ENCODE results near the gene PINLYP. TPM values are rescaled to one million over a fixed set of nuclear protein-coding genes. Genes with fewer than 3 reads are reported as not detected.

The PINLYP gene
- total RNA-seq, 1 experiment from 2014 or later: not detected

DNA sequence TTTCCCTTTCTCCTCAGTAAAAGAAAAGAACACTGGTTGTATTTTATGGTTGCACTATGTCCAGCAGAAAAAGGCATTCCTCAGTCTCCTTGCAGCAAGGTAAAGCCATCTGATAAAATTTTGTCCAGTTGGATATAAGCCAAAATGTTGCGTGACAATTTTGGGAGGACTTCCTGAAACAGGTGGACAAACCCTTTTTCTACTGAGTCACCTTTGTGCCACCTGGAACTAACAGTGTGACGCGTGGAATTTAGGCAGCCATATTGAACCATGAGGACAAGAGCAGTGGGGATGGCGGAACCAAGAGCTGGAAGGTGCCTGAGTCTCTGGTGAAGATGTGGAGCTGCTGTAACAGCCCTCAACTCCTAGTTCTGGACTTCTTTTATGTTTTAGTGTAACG, 55.9 kb downstream of the PINLYP start:
- TF ChIP-seq, protein P1, sequence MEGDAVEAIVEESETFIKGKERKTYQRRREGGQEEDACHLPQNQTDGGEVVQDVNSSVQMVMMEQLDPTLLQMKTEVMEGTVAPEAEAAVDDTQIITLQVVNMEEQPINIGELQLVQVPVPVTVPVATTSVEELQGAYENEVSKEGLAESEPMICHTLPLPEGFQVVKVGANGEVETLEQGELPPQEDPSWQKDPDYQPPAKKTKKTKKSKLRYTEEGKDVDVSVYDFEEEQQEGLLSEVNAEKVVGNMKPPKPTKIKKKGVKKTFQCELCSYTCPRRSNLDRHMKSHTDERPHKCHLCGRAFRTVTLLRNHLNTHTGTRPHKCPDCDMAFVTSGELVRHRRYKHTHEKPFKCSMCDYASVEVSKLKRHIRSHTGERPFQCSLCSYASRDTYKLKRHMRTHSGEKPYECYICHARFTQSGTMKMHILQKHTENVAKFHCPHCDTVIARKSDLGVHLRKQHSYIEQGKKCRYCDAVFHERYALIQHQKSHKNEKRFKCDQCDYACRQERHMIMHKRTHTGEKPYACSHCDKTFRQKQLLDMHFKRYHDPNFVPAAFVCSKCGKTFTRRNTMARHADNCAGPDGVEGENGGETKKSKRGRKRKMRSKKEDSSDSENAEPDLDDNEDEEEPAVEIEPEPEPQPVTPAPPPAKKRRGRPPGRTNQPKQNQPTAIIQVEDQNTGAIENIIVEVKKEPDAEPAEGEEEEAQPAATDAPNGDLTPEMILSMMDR (IDR thresholded peaks at IDR 0.05; ENCODE audit: insufficient read depth in 1 of 2, low read depth in 1 of 2, low read length in 1 of 2, severe bottlenecking in 1 of 2, unreplicated experiment in 1 of 2): no peak
- CTCF ChIA-PET: no interaction called here
- no peaks in the 10 kb centered on the region for H3K27me3 Mint-ChIP-seq (ENCODE audit: insufficient read depth, unreplicated experiment)

More for the DNA sequence above, 55.9 kb downstream of the PINLYP start:
- Histone ChIP-seq H3K4me3 (ENCODE audit: low read depth, low read length) (no peak overlapping the region), H3K27me3 (replicated peaks; ENCODE audit: control insufficient read depth, insufficient read depth, low read length) (no peaks in the 10 kb centered on the region; the same call in 1 of the 2 replicates), H3K9me3 (no peaks in the 10 kb centered on the region), H3K36me3 (ENCODE audit: control insufficient read depth, insufficient read depth, low read length) (no peaks in the 10 kb centered on the region), H3K4me1 (peaks cover 14% of the 10 kb centered on the region; the same call in 1 of the 2 replicates)
- POLR2A ChIA-PET: no interaction called here
- DNase-seq: no peak
- intact Hi-C loops (cut with micrococcal nuclease; ENCODE audit: unreplicated experiment): no loop called here
- Mint-ChIP-seq H3K36me3 (ENCODE audit: insufficient read depth, unreplicated experiment) (no peaks in the 10 kb centered on the region), H3K4me1 (ENCODE audit: low read depth, unreplicated experiment) (peaks cover 10% of the 10 kb centered on the region), H3K9me3 (ENCODE audit: unreplicated experiment) (no peaks in the 10 kb centered on the region), H3K27ac (ENCODE audit: unreplicated experiment) (no peak overlapping the region), H3K4me3 (ENCODE audit: unreplicated experiment) (no peak overlapping the region)
- no TSS peak for BruUV-seq (replicated peaks)

Other genes with a start within 250 kb of the PINLYP start
- 0.14 TPM in 1 of 2 replicates, not detected in the other for gene CD177, start 222.1 kb upstream of the PINLYP start, total RNA-seq (2022)
- gene TEX101, start 160.9 kb upstream of the PINLYP start, total RNA-seq (2022): not detected in 2 replicates
- gene LYPD3, start 110.2 kb upstream of the PINLYP start, total RNA-seq (2022): 1.3 and 2.2 TPM in 2 replicates
- 33.1 and 35.7 TPM in 2 replicates for gene PHLDB3, start 71.1 kb upstream of the PINLYP start, total RNA-seq (2022)
- gene ETHE1, start 48.6 kb upstream of the PINLYP start, total RNA-seq (2022): 39.6 and 42.5 TPM in 2 replicates
- gene ZNF575, start 42.6 kb upstream of the PINLYP start, total RNA-seq (2022): 1.00 and 1.2 TPM in 2 replicates
- gene XRCC1, start 274 bp upstream of the PINLYP start, total RNA-seq (2022): 40.7 and 44.5 TPM in 2 replicates
- gene IRGQ, start 20.3 kb downstream of the PINLYP start, total RNA-seq (2022): 27.7 and 30.1 TPM in 2 replicates
- gene ZNF576, start 20.8 kb downstream of the PINLYP start, total RNA-seq (2022): 13.2 and 16.9 TPM in 2 replicates
- gene SRRM5, start 36.3 kb downstream of the PINLYP start, total RNA-seq (2022): 0.81 and 1.0 TPM in 2 replicates
- 38.9 and 39.5 TPM in 2 replicates for gene ZNF428, start 43.8 kb downstream of the PINLYP start, total RNA-seq (2022)
- 10.4 and 13.2 TPM in 2 replicates for gene CADM4, start 64.0 kb downstream of the PINLYP start, total RNA-seq (2022)
- 2.2 and 3.1 TPM in 2 replicates for gene PLAUR, start 94.4 kb downstream of the PINLYP start, total RNA-seq (2022)
- gene IRGC, start 140.3 kb downstream of the PINLYP start, total RNA-seq (2022): not detected in 2 replicates
- gene SMG9, start 179.2 kb downstream of the PINLYP start, total RNA-seq (2022): 87.6 and 98.8 TPM in 2 replicates
- gene KCNN4, start 205.2 kb downstream of the PINLYP start, total RNA-seq (2022): 3.0 and 4.0 TPM in 2 replicates
- 0.93 and 0.95 TPM in 2 replicates for gene LYPD5, start 226.6 kb downstream of the PINLYP start, total RNA-seq (2022)

Measured in Caco-2 (cell line).